ENCODE results near the gene BET1L. TPM values are rescaled to one million over a fixed set of nuclear protein-coding genes. Genes with fewer than 3 reads are reported as not detected.

BET1L gene
- total and polyA plus RNA-seq, 10 of the 15 experiments (the other 5 are each of a cell fraction or from before 2014, with no cell fraction given), result 6.7 to 55.4 (median 39.7) TPM

- TF ChIP-seq ZBTB40 (IDR thresholded peaks at IDR 0.05; ENCODE audit: borderline replicate concordance), result 0 out of 2 replicates have a peak, but pooled peaks have one; percentile 15
- TF ChIP-seq STAT1 (conservative IDR thresholded peaks at IDR 0.05), result no peak
- TF ChIP-seq SRF (IDR thresholded peaks at IDR 0.05; ENCODE audit: low read depth in 2 of 2, low read length in 2 of 2), result no peak
- no peak for TF ChIP-seq TAF1 (IDR thresholded peaks at IDR 0.05; ENCODE audit: borderline replicate concordance, low read depth, low read length)
- TF ChIP-seq ELK1 (IDR thresholded peaks at IDR 0.05; ENCODE audit: low read depth, low read length), result no peak
- no peak for TF ChIP-seq PKNOX1 (IDR thresholded peaks at IDR 0.05)
- TF ChIP-seq MLLT1 (IDR thresholded peaks at IDR 0.05), result peak; percentile 31; the same call in 1 of the 2 replicates
- TF ChIP-seq ZNF592 (IDR thresholded peaks at IDR 0.05), result no peak
- TF ChIP-seq CREB1 (IDR thresholded peaks at IDR 0.05; ENCODE audit: low read depth), result 0 out of 2 replicates have a peak, but pooled peaks have one; percentile 25
- no peak for TF ChIP-seq RELA (IDR thresholded peaks at IDR 0.05; ENCODE audit: borderline replicate concordance, partially characterized antibody)
- peak; percentile 77; the same call in 1 of the 2 replicates for TF ChIP-seq IKZF1 (conservative IDR thresholded peaks at IDR 0.05)
- TF ChIP-seq EP300 (IDR thresholded peaks at IDR 0.05; ENCODE audit: borderline replicate concordance in 1 of 2, control insufficient read depth in 1 of 2, low read depth in 2 of 2, low read length in 2 of 2), result peak in 1 of 2 experiments; percentile 42; a peak in 1 of 4 replicates
- TF ChIP-seq MTA2 (IDR thresholded peaks at IDR 0.05; ENCODE audit: low read depth), result peak; percentile 75
- TF ChIP-seq ZSCAN29 (IDR thresholded peaks at IDR 0.05), result no peak
- TF ChIP-seq POLR2AphosphoS5 (IDR thresholded peaks at IDR 0.05; ENCODE audit: low read length), result no peak
- no peak for TF ChIP-seq ZNF622 (IDR thresholded peaks at IDR 0.05)
- no peak for TF ChIP-seq ZNF384 (IDR thresholded peaks at IDR 0.05; ENCODE audit: borderline replicate concordance, low read depth, low read length)
- TF ChIP-seq MEF2B (IDR thresholded peaks at IDR 0.05; ENCODE audit: partially characterized antibody, poor library complexity, severe bottlenecking), result peak; percentile 18
Observed at GRCh38 chr11:235609-235996, 28.4 kb upstream of the BET1L start (continued).

Measured in GM12878 (cell line).